Loucy (cell line): Measurements from ENCODE around the gene PGBD1.

Source experiments
- EZH2phosphoT487 ChIP-seq: fragments of 200-600 bp; IDR thresholded peaks from 2 replicates; pipeline ENCODE4 v1.6.1; 2018; ENCODE audit warnings: antibody characterized with exemption, mild to moderate bottlenecking, moderate library complexity, borderline replicate concordance
- TF ChIP-seq, protein P1 (sequence below): fragments of 200-600 bp; sonication (generic); conservative IDR thresholded peaks from 2 replicates; pipeline ENCODE4 v1.5.1; 2014; ENCODE audit warnings: mild to moderate bottlenecking, antibody characterized with exemption, low read length

GRCh38 chr6:28349344-28349891 is 68.0 kb downstream of the PGBD1 start:
- TF ChIP-seq, protein P1, sequence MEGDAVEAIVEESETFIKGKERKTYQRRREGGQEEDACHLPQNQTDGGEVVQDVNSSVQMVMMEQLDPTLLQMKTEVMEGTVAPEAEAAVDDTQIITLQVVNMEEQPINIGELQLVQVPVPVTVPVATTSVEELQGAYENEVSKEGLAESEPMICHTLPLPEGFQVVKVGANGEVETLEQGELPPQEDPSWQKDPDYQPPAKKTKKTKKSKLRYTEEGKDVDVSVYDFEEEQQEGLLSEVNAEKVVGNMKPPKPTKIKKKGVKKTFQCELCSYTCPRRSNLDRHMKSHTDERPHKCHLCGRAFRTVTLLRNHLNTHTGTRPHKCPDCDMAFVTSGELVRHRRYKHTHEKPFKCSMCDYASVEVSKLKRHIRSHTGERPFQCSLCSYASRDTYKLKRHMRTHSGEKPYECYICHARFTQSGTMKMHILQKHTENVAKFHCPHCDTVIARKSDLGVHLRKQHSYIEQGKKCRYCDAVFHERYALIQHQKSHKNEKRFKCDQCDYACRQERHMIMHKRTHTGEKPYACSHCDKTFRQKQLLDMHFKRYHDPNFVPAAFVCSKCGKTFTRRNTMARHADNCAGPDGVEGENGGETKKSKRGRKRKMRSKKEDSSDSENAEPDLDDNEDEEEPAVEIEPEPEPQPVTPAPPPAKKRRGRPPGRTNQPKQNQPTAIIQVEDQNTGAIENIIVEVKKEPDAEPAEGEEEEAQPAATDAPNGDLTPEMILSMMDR: no peak
- no peak for TF ChIP-seq EZH2phosphoT487
